ENCODE data around the gene WDR72.

WDR72 gene

DNA sequence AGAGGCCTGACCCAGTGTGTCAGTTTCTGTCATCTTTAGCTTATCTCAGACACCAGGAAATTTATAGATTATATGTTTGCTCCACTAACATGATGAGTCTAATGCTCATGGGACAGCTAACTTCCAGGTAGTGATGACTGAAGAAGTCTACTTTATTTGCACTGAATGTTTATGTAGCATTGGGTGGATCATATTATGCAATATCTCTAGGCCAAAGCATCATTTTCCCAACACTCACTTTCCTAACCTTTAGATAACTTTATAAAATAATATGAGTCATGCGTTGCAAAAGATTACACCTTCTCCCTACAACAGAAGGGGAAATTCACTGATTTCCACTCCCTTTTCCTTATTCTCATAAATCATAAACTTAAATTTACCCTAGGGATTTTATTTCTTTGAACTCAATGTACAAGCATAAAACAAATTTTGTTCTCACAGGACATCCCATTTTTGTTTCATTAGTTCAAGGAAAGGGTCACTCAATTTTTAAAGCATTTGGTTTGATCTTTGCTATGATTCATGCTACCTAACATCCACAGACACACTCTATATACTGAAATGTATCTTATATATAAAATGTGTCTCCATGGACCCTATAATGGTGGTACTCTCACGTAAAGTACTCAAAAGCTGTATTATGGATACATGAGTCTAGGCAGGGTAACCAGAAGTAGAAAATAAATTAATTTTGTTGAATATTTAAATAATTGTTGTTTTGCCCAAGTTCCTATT is 225.2 kb downstream of the WDR72 start:
- DNase-seq (ENCODE audit: low read depth in 1 of 2, low spot score in 1 of 2) = no peak
- H3K4me3 ChIP-seq (replicated peaks; ENCODE audit: insufficient read depth, low read length) = no peak overlapping the region
- TF ChIP-seq POLR2AphosphoS5 (IDR thresholded peaks at IDR 0.05; ENCODE audit: low read depth) (no peak), GABPA (IDR thresholded peaks at IDR 0.05; ENCODE audit: low read depth) (no peak), SPI1 (IDR thresholded peaks at IDR 0.05; ENCODE audit: borderline replicate concordance, low read depth) (no peak)
- TF ChIP-seq, protein P1, sequence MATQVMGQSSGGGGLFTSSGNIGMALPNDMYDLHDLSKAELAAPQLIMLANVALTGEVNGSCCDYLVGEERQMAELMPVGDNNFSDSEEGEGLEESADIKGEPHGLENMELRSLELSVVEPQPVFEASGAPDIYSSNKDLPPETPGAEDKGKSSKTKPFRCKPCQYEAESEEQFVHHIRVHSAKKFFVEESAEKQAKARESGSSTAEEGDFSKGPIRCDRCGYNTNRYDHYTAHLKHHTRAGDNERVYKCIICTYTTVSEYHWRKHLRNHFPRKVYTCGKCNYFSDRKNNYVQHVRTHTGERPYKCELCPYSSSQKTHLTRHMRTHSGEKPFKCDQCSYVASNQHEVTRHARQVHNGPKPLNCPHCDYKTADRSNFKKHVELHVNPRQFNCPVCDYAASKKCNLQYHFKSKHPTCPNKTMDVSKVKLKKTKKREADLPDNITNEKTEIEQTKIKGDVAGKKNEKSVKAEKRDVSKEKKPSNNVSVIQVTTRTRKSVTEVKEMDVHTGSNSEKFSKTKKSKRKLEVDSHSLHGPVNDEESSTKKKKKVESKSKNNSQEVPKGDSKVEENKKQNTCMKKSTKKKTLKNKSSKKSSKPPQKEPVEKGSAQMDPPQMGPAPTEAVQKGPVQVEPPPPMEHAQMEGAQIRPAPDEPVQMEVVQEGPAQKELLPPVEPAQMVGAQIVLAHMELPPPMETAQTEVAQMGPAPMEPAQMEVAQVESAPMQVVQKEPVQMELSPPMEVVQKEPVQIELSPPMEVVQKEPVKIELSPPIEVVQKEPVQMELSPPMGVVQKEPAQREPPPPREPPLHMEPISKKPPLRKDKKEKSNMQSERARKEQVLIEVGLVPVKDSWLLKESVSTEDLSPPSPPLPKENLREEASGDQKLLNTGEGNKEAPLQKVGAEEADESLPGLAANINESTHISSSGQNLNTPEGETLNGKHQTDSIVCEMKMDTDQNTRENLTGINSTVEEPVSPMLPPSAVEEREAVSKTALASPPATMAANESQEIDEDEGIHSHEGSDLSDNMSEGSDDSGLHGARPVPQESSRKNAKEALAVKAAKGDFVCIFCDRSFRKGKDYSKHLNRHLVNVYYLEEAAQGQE (IDR thresholded peaks at IDR 0.05; ENCODE audit: insufficient replicate concordance, low read depth) = no peak
- TF ChIP-seq, protein P2, sequence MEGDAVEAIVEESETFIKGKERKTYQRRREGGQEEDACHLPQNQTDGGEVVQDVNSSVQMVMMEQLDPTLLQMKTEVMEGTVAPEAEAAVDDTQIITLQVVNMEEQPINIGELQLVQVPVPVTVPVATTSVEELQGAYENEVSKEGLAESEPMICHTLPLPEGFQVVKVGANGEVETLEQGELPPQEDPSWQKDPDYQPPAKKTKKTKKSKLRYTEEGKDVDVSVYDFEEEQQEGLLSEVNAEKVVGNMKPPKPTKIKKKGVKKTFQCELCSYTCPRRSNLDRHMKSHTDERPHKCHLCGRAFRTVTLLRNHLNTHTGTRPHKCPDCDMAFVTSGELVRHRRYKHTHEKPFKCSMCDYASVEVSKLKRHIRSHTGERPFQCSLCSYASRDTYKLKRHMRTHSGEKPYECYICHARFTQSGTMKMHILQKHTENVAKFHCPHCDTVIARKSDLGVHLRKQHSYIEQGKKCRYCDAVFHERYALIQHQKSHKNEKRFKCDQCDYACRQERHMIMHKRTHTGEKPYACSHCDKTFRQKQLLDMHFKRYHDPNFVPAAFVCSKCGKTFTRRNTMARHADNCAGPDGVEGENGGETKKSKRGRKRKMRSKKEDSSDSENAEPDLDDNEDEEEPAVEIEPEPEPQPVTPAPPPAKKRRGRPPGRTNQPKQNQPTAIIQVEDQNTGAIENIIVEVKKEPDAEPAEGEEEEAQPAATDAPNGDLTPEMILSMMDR (IDR thresholded peaks at IDR 0.05; ENCODE audit: insufficient read depth, low read length) = no peak
- no peaks in the 10 kb centered on the region for H3K27me3 ChIP-seq (ENCODE audit: insufficient read depth, poor library complexity, severe bottlenecking)
- no peak overlapping the region for H3K27ac ChIP-seq (replicated peaks)

DNA sequence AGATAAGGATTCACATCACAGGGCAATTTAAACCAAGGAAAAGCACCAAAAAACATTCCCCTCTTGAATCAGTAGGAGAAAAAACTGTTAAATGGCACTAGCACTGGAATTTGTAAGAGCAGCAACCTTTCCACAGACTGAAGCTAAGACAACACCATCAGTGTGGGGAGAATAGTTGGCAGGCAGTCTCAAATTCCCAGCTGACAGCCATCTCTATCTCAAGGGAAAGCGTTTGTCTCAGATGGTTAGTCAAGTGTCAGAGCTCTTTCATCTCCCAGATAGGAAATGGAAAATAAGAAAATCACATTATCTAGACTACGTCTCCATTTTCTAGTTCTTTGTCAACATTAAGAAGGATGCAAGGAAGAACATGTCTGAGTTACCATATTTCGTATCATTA is 228.7 kb downstream of the WDR72 start:
- H3K27me3 ChIP-seq (ENCODE audit: insufficient read depth, poor library complexity, severe bottlenecking) = no peaks in the 10 kb centered on the region
- H3K27ac ChIP-seq (replicated peaks) = no peak overlapping the region
- DNase-seq (ENCODE audit: low read depth in 1 of 2, low spot score in 1 of 2) = no peak
- TF ChIP-seq POLR2AphosphoS5 (IDR thresholded peaks at IDR 0.05; ENCODE audit: low read depth) (no peak), SPI1 (IDR thresholded peaks at IDR 0.05; ENCODE audit: borderline replicate concordance, low read depth) (no peak), GABPA (IDR thresholded peaks at IDR 0.05; ENCODE audit: low read depth) (no peak)
- TF ChIP-seq, protein P2 (IDR thresholded peaks at IDR 0.05; ENCODE audit: insufficient read depth, low read length) = no peak
- TF ChIP-seq, protein P1 (IDR thresholded peaks at IDR 0.05; ENCODE audit: insufficient replicate concordance, low read depth) = no peak
- no peak overlapping the region for H3K4me3 ChIP-seq (replicated peaks; ENCODE audit: insufficient read depth, low read length)

DNA sequence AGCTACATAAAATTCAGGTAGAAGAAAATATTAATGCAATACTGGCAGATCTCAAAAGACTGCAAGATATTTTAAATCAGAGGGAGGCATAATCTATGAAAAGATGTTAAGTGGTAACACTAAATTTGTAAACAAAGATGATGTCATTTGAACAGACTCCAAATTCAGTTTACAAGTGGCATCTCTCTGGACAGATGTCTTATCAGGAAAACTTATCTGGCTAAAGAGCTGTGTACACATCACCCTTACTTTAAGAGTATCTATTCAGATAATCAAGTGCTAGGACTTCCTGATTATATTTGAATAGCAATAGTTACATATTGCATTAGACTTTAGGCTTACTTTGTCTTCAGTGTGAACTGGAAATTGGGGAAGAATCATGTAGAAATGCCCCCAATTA is 231.5 kb downstream of the WDR72 start:
- TF ChIP-seq GABPA (IDR thresholded peaks at IDR 0.05; ENCODE audit: low read depth) = no peak

DNA sequence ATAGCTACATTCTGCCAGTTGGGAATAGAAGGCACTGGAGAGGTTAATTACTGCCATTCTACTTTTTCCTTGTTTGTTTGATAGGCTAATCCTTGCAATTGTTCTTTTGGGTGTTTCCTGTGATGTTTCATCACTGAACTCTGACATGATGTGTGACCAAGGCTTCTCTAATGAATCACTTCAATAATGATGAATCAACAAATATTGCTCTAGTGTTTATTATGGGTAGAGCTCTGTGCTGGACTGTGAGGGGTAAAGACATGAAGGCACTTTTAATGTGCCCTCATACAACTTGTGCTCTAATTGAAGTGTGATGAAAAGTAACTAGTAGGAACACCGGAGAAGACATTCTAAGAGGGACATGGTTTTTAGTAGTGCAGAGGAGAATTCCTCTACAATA is 233.6 kb downstream of the WDR72 start:
- Histone ChIP-seq H3K27me3 (ENCODE audit: insufficient read depth, poor library complexity, severe bottlenecking) (no peaks in the 10 kb centered on the region), H3K4me3 (replicated peaks; ENCODE audit: insufficient read depth, low read length) (no peak overlapping the region), H3K27ac (replicated peaks) (no peak overlapping the region)
- TF ChIP-seq SPI1 (IDR thresholded peaks at IDR 0.05; ENCODE audit: borderline replicate concordance, low read depth) (no peak), GABPA (IDR thresholded peaks at IDR 0.05; ENCODE audit: low read depth) (no peak)
- DNase-seq (ENCODE audit: low read depth in 1 of 2, low spot score in 1 of 2) = no peak

More for the DNA sequence above, 231.5 kb downstream of the WDR72 start:
- no peak for DNase-seq (ENCODE audit: low read depth in 1 of 2, low spot score in 1 of 2)
- H3K27ac ChIP-seq (replicated peaks) = no peak overlapping the region
- H3K4me3 ChIP-seq (replicated peaks; ENCODE audit: insufficient read depth, low read length) = no peak overlapping the region
- H3K27me3 ChIP-seq (ENCODE audit: insufficient read depth, poor library complexity, severe bottlenecking) = no peaks in the 10 kb centered on the region

DNA sequence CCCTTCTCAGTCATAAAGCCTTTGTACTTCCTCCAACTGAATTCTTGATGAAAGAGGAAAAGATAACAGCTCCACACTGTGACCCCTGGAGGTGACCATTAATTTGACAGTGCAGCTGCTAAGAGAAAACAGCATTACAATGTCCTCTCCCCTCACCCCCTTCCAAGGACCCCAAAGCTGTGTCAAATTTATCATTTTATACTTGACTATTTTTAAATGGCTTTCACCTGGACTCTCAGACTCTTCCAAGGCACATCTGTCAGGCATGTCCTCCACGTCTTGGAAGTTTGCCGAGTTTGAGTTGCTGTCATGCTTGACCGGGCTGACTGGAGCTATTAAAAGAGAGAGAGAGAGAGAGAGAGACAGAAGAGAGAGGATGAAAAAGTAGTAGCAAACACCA is 236.5 kb downstream of the WDR72 start:
- no peak for DNase-seq (ENCODE audit: low read depth in 1 of 2, low spot score in 1 of 2)
- TF ChIP-seq, protein P1 (IDR thresholded peaks at IDR 0.05; ENCODE audit: insufficient replicate concordance, low read depth) = no peak
- no peak for TF ChIP-seq POLR2AphosphoS5 (IDR thresholded peaks at IDR 0.05; ENCODE audit: low read depth)
- TF ChIP-seq GABPA (IDR thresholded peaks at IDR 0.05; ENCODE audit: low read depth) = no peak
- TF ChIP-seq, protein P2 (IDR thresholded peaks at IDR 0.05; ENCODE audit: insufficient read depth, low read length) = no peak
- no peak for TF ChIP-seq SPI1 (IDR thresholded peaks at IDR 0.05; ENCODE audit: borderline replicate concordance, low read depth)

More for the DNA sequence above, 236.5 kb downstream of the WDR72 start:
- Histone ChIP-seq H3K4me3 (replicated peaks; ENCODE audit: insufficient read depth, low read length) (no peak overlapping the region), H3K27ac (replicated peaks) (no peak overlapping the region), H3K27me3 (ENCODE audit: insufficient read depth, poor library complexity, severe bottlenecking) (no peaks in the 10 kb centered on the region)
